ENCODE data around the gene MIS18A. TPM values are rescaled to one million over a fixed set of nuclear protein-coding genes. Genes with fewer than 3 reads are reported as not detected.
A peak's percentile ranks its signal among the peaks of the same experiment; 100 is the strongest.

The MIS18A gene
- 10 to 100 TPM in 3 of 8 experiments, 1 to 10 TPM in 5; 3.6 to 27.1 (median 9.5) TPM for total RNA-seq

DNA sequence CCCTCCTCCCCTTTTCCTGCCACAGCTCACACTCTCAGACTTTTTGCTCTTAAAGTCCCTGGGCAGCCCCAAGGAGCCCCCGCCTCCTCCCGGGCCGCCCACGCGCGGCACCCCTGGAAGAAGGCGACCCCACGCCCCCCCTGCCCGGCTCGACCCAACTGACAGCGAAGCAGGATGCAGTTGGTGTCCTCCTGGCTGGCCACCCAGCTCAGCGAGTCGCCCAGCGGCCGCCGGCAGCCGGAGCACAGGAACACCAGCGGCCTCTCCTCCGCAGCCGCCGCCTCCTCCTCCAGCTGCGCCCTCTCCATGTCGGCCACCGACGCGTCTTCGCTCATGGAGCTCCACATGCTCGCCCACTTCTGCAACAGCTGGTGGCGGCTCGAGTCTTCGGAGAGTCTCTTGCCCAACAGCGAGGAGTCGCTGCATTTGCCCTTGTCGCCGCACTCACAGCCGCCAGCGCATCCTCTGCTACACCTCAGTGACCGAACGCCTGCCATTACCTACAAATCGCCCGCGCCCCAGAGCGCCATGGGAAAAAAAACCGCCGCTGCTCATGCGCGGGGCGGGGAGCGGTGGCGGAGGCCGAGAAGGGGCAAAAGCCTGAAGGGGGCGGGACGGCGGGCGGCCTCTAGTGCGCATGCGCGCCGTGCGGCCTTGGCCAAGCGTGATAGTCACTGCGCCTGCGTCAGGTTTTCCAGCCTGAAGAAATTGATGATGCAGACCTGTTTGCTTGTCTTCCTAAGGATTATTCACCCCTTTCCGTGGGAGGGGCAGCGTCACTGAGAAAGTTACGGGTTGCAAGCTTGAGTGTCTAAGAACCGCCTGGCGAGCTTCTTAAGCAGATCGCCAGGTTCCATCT is at the start of gene MIS18A:
Gene MIS18A, minus strand, starts transcription at position 532 of the 859 bp plus-strand sequence. Its CDS starts 35 bp downstream, at position 497.
- H3K27ac ChIP-seq, result peak within 1 kb of the TSS; percentile 33 to 60
- peak within 1 kb of the TSS; percentile 66 to 84 (median 80) for H3K4me3 ChIP-seq
- 0% methylated on average over 3 to 6 of the region's 69 CpGs; no CpG with 5 or more reads in 6 of the 10 experiments for WGBS, 10 experiments
- peak; percentile 89 to 95 (median 92) for ATAC-seq (replicated peaks in 6 of 8)
- peaks cover 4 to 12% of the 10 kb centered on the region in 2 donors for H3K4me1 ChIP-seq (replicated peaks in 1 of 2)
- in situ Hi-C loops (cut with MboI; ENCODE audit: low pct_unique_long_range_greater_than_20kb in 2 of 9, low sequenced_read_pairs in 9 of 9, unreplicated experiment in 9 of 9), result no loop called here

DNA sequence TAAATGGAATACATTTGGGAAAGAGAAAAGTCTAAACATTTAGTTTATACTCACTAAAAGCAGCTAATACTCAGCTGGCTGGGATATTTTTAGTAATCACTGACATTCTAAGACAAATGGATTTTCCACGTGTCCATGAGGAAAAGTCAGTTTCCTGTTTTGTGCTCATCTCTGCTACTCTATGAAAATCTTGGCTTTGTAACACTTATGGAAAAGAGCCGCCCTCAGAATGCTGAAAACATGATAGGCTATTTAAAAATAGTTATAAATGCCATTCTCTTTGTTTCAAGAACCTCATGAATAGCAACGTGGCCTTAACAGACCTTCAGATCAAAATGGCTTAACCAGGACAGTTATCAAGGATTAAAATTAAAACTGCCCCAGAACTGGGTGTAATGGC is 49.7 kb upstream of the MIS18A start:
- no peak overlapping the region for H3K4me3 ChIP-seq
- no peak overlapping the region for H3K27ac ChIP-seq
- ATAC-seq (replicated peaks in 6 of 8), result peak in 2 of 8 experiments; percentile 7 to 34
- in situ Hi-C loops (cut with MboI; ENCODE audit: low pct_unique_long_range_greater_than_20kb in 2 of 9, low sequenced_read_pairs in 9 of 9, unreplicated experiment in 9 of 9), result no loop called here
- peaks cover 5 to 16% of the 10 kb centered on the region in 2 donors for H3K4me1 ChIP-seq (replicated peaks in 1 of 2)
- WGBS, 10 experiments, result 36 to 100% (median 87%) methylated on average over 2 to 3 of the region's 3 CpGs

DNA sequence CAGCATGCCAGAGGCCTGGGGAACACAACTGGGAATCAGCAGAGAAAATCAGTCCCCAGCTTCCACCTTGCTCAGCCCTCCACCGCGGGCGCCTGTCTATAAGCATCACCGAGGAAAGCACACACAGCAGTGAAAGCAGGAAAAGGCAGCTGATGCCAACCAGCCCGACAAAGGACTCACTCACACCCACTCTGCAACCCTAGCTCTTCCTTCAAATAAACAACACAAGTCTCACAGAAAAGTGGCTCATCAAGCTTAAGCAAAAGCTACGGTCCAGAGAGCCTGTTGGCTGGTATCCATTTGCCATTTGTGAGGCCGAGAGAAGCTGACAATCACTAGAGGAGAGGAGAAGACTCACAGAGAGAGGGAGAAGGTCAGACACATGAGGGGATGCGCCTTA is 46.9 kb upstream of the MIS18A start:
- ATAC-seq (replicated peaks in 6 of 8), result no peak
- H3K27ac ChIP-seq, result no peak overlapping the region
- in situ Hi-C loops (cut with MboI; ENCODE audit: low pct_unique_long_range_greater_than_20kb in 2 of 9, low sequenced_read_pairs in 9 of 9, unreplicated experiment in 9 of 9), result no loop called here
- WGBS, 10 experiments, result 90 to 100% (median 93%) methylated on average over 1 to 7 of the region's 8 CpGs; no CpG with 5 or more reads in 2 of the 10 experiments
- peaks cover 5 to 11% of the 10 kb centered on the region in 2 donors for H3K4me1 ChIP-seq (replicated peaks in 1 of 2)
- H3K4me3 ChIP-seq, result no peak overlapping the region

GRCh38 chr21:32322676-32323075 is 43.8 kb upstream of the MIS18A start:
- in situ Hi-C loops (cut with MboI; ENCODE audit: low pct_unique_long_range_greater_than_20kb in 2 of 9, low sequenced_read_pairs in 9 of 9, unreplicated experiment in 9 of 9), result no loop called here
- no peak overlapping the region for H3K4me3 ChIP-seq
- 92 to 100% (median 100%) methylated on average over 1 to 6 of the region's 10 CpGs; no CpG with 5 or more reads in 4 of the 10 experiments for WGBS, 10 experiments
- no peaks in the 10 kb centered on the region for H3K4me1 ChIP-seq (replicated peaks in 1 of 2)
- no peak for ATAC-seq (replicated peaks in 6 of 8)
- no peak overlapping the region for H3K27ac ChIP-seq

- ATAC-seq (replicated peaks in 6 of 8), result no peak
- WGBS, 10 experiments, result 88 to 100% (median 93%) methylated on average over 1 to 12 of the region's 12 CpGs; no CpG with 5 or more reads in 2 of the 10 experiments
- no peak overlapping the region for H3K27ac ChIP-seq
- in situ Hi-C loops (cut with MboI; ENCODE audit: low pct_unique_long_range_greater_than_20kb in 2 of 9, low sequenced_read_pairs in 9 of 9, unreplicated experiment in 9 of 9), result no loop called here
- no peak overlapping the region for H3K4me3 ChIP-seq
- no peaks in the 10 kb centered on the region for H3K4me1 ChIP-seq (replicated peaks in 1 of 2)
These were observed 43.3 kb upstream of the MIS18A start for GRCh38 chr21:32322103-32322502.

- H3K27ac ChIP-seq, result no peak overlapping the region
- 88 to 100% (median 94%) methylated on average over 2 to 9 of the region's 13 CpGs; no CpG with 5 or more reads in 1 of the 10 experiments for WGBS, 10 experiments
- in situ Hi-C loops (cut with MboI; ENCODE audit: low pct_unique_long_range_greater_than_20kb in 2 of 9, low sequenced_read_pairs in 9 of 9, unreplicated experiment in 9 of 9), result no loop called here
These were observed 42.6 kb upstream of the MIS18A start for GRCh38 chr21:32321480-32321879.

DNA sequence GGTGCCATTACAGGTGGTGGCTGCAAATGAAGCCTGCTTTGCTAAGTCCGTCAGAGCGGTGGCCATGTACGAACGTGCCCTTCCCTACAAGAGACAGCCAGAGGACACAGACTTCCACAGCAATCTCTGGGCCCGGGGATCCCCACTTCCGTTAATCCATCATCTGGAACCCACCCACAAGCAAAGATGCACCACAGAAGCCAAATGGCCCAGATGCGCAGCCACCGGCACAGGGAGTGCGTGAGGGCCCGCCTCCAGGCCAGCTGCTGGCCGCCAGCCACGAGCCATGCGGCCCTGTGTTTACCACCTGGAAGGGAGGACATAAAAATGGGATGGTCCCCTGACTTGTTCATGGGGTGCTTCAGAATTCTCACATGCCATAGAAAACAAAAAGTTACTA is 41.9 kb upstream of the MIS18A start:
- 82 to 100% (median 89%) methylated on average over 3 to 12 of the region's 13 CpGs; no CpG with 5 or more reads in 4 of the 10 experiments for WGBS, 10 experiments
- no peak overlapping the region for H3K4me3 ChIP-seq
- H3K4me1 ChIP-seq (replicated peaks in 1 of 2), result no peaks in the 10 kb centered on the region
- H3K27ac ChIP-seq, result no peak overlapping the region
- no peak for ATAC-seq (replicated peaks in 6 of 8)
- in situ Hi-C loops (cut with MboI; ENCODE audit: low pct_unique_long_range_greater_than_20kb in 2 of 9, low sequenced_read_pairs in 9 of 9, unreplicated experiment in 9 of 9), result no loop called here

More at GRCh38 chr21:32321480-32321879, 42.6 kb upstream of the MIS18A start:
- no peak overlapping the region for H3K4me3 ChIP-seq
- ATAC-seq (replicated peaks in 6 of 8), result no peak
- H3K4me1 ChIP-seq (replicated peaks in 1 of 2), result no peaks in the 10 kb centered on the region

- ATAC-seq (replicated peaks in 6 of 8), result no peak
- Histone ChIP-seq H3K27ac (no peak overlapping the region), H3K4me1 (replicated peaks in 1 of 2) (no peaks in the 10 kb centered on the region), H3K4me3 (no peak overlapping the region)
- in situ Hi-C loops (cut with MboI; ENCODE audit: low pct_unique_long_range_greater_than_20kb in 2 of 9, low sequenced_read_pairs in 9 of 9, unreplicated experiment in 9 of 9), result no loop called here
- 78 to 100% (median 91%) methylated on average over 2 to 6 of the region's 6 CpGs; no CpG with 5 or more reads in 6 of the 10 experiments for WGBS, 10 experiments
These were observed 41.2 kb upstream of the MIS18A start for GRCh38 chr21:32320059-32320458.

DNA sequence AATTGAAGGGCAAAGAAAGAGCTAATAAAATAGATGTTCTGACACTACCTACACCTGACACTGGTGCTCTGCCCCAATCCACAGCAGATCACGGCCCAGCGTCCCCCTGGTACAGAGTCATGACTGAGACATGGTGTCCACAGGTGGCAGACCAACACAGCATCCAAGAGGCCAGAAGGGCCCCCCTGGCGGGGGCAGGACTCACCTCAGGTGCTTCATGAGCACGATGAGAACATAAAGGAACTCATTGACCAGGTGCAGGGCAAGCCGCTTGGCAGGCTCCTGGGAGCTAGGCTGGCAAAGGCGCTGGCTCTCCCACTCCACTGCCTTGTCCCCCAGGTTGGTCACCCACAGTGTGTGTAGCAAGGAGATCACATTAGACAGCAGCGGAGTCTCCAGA is 40.2 kb upstream of the MIS18A start:
- H3K27ac ChIP-seq, result no peak overlapping the region
- H3K4me1 ChIP-seq (replicated peaks in 1 of 2), result no peaks in the 10 kb centered on the region
- in situ Hi-C loops (cut with MboI; ENCODE audit: low pct_unique_long_range_greater_than_20kb in 2 of 9, low sequenced_read_pairs in 9 of 9, unreplicated experiment in 9 of 9), result no loop called here
- ATAC-seq (replicated peaks in 6 of 8), result no peak
- no peak overlapping the region for H3K4me3 ChIP-seq
- 67 to 100% (median 100%) methylated on average over 1 to 5 of the region's 7 CpGs; no CpG with 5 or more reads in 3 of the 10 experiments for whole genome bisulfite sequencing, 10 experiments

DNA sequence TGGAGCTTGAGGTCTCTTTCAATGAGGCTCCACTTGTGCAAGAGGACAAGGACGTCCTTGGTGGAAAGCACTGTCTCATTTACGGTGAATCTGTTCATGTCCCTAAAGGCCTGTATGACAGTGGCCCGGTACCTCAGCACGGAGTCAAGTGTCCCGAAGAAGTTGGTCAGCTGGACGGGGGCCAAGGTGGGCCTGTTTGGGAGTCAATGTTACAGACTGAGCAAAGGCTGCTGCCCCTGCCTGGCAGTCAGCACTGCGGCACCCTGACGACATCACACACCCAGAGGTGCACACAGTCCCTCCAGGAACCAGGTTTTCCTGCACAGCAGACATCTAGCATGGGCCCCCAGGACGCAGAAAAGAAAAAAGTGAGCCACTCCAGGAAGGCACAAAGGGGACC is 38.9 kb upstream of the MIS18A start:
- H3K4me1 ChIP-seq (replicated peaks in 1 of 2), result no peaks in the 10 kb centered on the region
- H3K27ac ChIP-seq, result no peak overlapping the region
- no peak overlapping the region for H3K4me3 ChIP-seq
- 75 to 100% (median 92%) methylated on average over 1 to 6 of the region's 9 CpGs; no CpG with 5 or more reads in 2 of the 10 experiments for WGBS, 10 experiments
- in situ Hi-C loops (cut with MboI; ENCODE audit: low pct_unique_long_range_greater_than_20kb in 2 of 9, low sequenced_read_pairs in 9 of 9, unreplicated experiment in 9 of 9), result no loop called here
- no peak for ATAC-seq (replicated peaks in 6 of 8)

DNA sequence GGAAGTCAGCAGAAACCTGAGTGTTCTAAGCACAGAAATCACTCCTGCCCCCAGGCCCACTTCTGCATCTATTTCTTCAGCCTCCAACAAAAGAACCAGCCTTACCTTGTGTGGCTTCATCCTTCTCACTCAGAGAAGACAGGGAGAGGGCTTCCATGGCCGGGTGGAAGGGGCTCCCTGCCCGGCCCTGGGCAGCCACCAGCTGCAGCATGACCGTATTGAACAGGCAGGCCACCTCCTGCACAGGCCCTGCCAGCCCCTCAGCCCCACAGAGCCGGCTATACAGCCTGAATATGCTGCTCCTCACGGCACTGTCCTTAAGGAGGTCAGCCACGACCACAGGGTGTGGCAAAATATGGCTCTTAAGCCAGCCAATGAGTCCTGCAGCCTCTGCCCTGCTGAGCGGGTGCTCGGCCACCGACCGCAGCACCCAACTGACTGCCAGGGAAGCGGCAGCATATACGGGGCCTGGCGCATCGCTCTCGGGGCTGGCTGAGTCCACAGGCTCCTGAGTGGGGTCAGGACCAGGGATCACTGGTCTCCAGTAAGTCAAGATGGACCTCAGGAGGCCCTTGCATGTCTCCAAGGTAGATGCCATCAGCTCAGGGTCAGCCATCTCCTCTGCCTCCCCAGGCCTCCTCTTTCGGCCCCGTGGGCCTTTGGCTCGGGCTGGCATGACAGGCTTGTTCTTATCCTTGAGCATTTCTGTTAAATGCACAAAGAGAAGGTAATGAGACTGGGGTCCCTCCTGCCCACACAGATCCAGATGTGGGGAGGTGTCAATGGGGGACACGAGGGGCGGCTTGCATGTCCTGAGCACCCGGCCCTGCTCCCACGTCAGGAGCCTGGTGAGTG is 37.7 kb upstream of the MIS18A start:
- H3K4me3 ChIP-seq, result no peak overlapping the region
- no peak overlapping the region for H3K27ac ChIP-seq
- ATAC-seq (replicated peaks in 6 of 8), result peak in 2 of 8 experiments; percentile 7 to 11
- H3K4me1 ChIP-seq (replicated peaks in 1 of 2), result no peaks in the 10 kb centered on the region
- in situ Hi-C loops (cut with MboI; ENCODE audit: low pct_unique_long_range_greater_than_20kb in 2 of 9, low sequenced_read_pairs in 9 of 9, unreplicated experiment in 9 of 9), result no loop called here
- WGBS, 10 experiments, result 100% methylated on average over 1 to 4 of the region's 22 CpGs; no CpG with 5 or more reads in 8 of the 10 experiments

DNA sequence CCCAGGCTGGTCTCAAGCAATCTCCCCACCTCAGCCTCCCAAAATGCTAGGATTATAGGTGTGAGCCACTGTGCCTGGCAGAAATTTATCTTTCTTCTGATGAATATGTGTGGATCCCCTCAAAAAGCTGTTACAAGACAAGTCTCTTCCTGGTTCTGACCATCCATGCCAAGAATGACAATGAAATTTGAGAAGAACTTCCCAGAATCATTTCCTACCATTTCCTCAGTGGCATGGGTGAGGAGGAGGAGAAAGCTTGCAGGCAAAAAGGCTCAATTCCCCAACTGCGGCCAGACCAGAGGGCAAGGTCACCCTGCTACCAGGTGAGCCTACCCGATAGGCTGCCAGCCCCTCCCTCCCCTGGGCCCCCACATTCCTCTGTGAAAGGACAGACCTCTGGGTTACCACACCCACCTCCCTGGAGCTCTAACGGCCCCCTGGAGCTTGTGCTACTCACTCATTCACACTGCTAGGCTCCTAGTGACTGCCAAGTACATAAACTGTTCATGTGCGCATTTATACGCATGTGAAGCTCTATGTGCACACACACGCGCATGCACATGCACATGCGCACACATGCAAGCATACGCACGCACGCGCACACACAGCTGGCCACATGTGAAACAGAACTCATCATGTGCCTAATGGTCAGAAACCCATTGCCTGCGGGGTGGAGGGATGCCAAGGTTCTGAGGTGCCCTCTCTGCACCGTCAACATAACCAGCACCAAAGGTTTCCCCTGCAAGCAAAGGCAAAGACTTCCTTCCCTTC is 36.8 kb upstream of the MIS18A start:
- peak in 5 of 8 experiments; percentile 24 to 95 (median 93) for ATAC-seq (replicated peaks in 6 of 8)
- in situ Hi-C loops (cut with MboI; ENCODE audit: low pct_unique_long_range_greater_than_20kb in 2 of 9, low sequenced_read_pairs in 9 of 9, unreplicated experiment in 9 of 9), result no loop called here
- Histone ChIP-seq H3K27ac (no peak overlapping the region), H3K4me3 (no peak overlapping the region), H3K4me1 (replicated peaks in 1 of 2) (no peaks in the 10 kb centered on the region)
- WGBS, 10 experiments, result 47 to 87% methylated on average over 3 to 5 of the region's 14 CpGs; no CpG with 5 or more reads in 8 of the 10 experiments

Measured in motor neuron (in vitro differentiated cells).